CD4-positive, alpha-beta memory T cell (primary cell): ENCODE data around the gene NFATC2IP. TPM values are rescaled to one million over a fixed set of nuclear protein-coding genes. Genes with fewer than 3 reads are reported as not detected.
A peak's percentile ranks its signal among the peaks of the same experiment; 100 is the strongest.
"Not testable (repeated sequence)": the region's sequence is repeated elsewhere in the genome, so short reads cannot be mapped to it uniquely, and the experiment has no call there.

Experiments
- CTCF ChIA-PET: fragments of 350-600 bp; sonication (Branson Sonifier 250); formaldehyde crosslinking; loops from one replicate; lab custom pipeline; 2021; ENCODE audit warnings: inconsistent platforms; ENCODE audit not compliant: partially characterized antibody; lab: Charles Lee
- POLR2A ChIA-PET: fragments of 350-600 bp; sonication (Branson Sonifier 250); formaldehyde crosslinking; loops from one replicate; lab custom pipeline; 2021; ENCODE audit not compliant: partially characterized antibody; lab: Charles Lee
- DNase-seq, 5 donors: peaks; one replicate each; pipeline versions ENCODE4 v3.0.0 to v3.0.0-alpha.2; 2020 to 2022; ENCODE audit warnings: mixed read lengths in 1 of 5
- H3K27ac ChIP-seq: one replicate; pipeline ENCODE4 v1.7.0; 2013; ENCODE audit warnings: low read depth, low read length
- H3K27me3 ChIP-seq: 2 replicates; pipeline ENCODE4 v1.7.0; 2013; ENCODE audit warnings: mild to moderate bottlenecking, low read length, moderate library complexity; ENCODE audit not compliant: insufficient read depth
- H3K36me3 ChIP-seq: 2 replicates; pipeline ENCODE4 v1.7.0; 2013; ENCODE audit warnings: mild to moderate bottlenecking, low read length, moderate library complexity; ENCODE audit not compliant: insufficient read depth
- H3K4me1 ChIP-seq: 2 replicates; pipeline ENCODE4 v1.7.0; 2013; ENCODE audit warnings: mild to moderate bottlenecking, low read length, moderate library complexity; ENCODE audit not compliant: insufficient read depth
- H3K4me3 ChIP-seq, 2 donors: one replicate each; pipeline ENCODE4 v1.7.0; 2013; ENCODE audit warnings: low read length in 2 of 2, mild to moderate bottlenecking in 1 of 2
- H3K9me3 ChIP-seq, 2 donors: one replicate each; pipeline ENCODE4 v1.7.0; 2013; ENCODE audit warnings: low read length in 2 of 2, control low read depth in 1 of 2; ENCODE audit not compliant: control insufficient read depth in 1 of 2
- H3K27ac Mint-ChIP-seq, 7 donors: one replicate each; pipeline ENCODE4 v1.8.0; 2020 to 2021; ENCODE audit warnings: mixed read lengths in 7 of 7, mild to moderate bottlenecking in 6 of 7, inconsistent platforms in 3 of 7, moderate library complexity in 3 of 7
- H3K27me3 Mint-ChIP-seq, 2 donors: one replicate each; pipeline ENCODE4 v1.8.0; 2020 to 2021; ENCODE audit warnings: mixed read lengths in 2 of 2
- H3K36me3 Mint-ChIP-seq, 2 donors: one replicate each; pipeline ENCODE4 v1.8.0; 2020 to 2021; ENCODE audit warnings: mixed read lengths in 2 of 2, inconsistent platforms in 1 of 2, mild to moderate bottlenecking in 1 of 2
- H3K4me1 Mint-ChIP-seq, 4 donors: one replicate each; pipeline ENCODE4 v1.8.0; 2020 to 2021; ENCODE audit warnings: mixed read lengths in 4 of 4, mild to moderate bottlenecking in 1 of 4
- H3K4me3 Mint-ChIP-seq, 8 donors: one replicate each; pipeline ENCODE4 v1.8.0; 2020 to 2021; ENCODE audit warnings: mixed read lengths in 8 of 8, mild to moderate bottlenecking in 7 of 8, moderate library complexity in 6 of 8, inconsistent platforms in 3 of 8
- H3K9me3 Mint-ChIP-seq, 8 donors: one replicate each; pipeline ENCODE4 v1.8.0; 2020 to 2021; ENCODE audit warnings: mixed read lengths in 8 of 8, mild to moderate bottlenecking in 5 of 8, inconsistent platforms in 3 of 8, moderate library complexity in 1 of 8
- intact Hi-C: fragments of 100-400 bp; cut with micrococcal nuclease; formaldehyde crosslinking; loops from one replicate; pipeline ENCODE4 v1.15.1; 2023
- polyA plus RNA-seq, 2 donors: library from polyadenylated mRNA; unstranded; fragments of 300-500 nt; fragmentation: Illumina TruSeq; gene quantifications; one replicate each; pipeline ENCODE4 v1.2.3, GENCODE V29; 2021
- total RNA-seq, 2 experiments: library from RNA; stranded (reverse); gene quantifications; one replicate each; pipeline ENCODE4 v1.2.3, GENCODE V29; 2021

NFATC2IP gene
- total and polyA plus RNA-seq, 4 experiments from 2014 or later, result 29.3 to 115 (median 67.4) TPM

DNA sequence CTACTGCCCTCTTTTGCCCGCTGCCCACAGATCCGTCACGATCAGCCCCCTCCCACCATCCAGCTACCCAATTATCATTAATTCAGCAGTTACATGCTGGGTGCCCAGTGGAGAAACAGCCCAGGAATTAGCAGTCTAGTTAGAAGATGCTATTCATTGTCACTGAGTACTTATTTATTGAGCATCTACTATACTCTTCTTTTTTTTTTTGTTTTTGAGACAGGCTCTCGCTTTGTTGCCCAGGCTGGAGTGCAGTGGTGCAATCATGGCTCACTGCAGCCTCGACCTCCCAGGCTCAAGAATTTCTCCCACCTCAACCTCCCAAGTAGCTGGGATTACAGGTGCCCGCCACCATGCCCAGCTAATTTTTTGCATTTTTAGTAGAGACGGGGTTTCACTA lies 10.9 kb upstream of the NFATC2IP start:
- H3K27ac ChIP-seq, H3K27me3 ChIP-seq, H3K36me3 Mint-ChIP-seq, H3K27me3 Mint-ChIP-seq, H3K9me3 Mint-ChIP-seq, intact Hi-C loops, H3K9me3 ChIP-seq, H3K36me3 ChIP-seq, H3K4me3 ChIP-seq, DNase-seq, POLR2A ChIA-PET, H3K4me3 Mint-ChIP-seq: not testable (repeated sequence)
- Mint-ChIP-seq H3K4me1 (peaks cover 10 to 13% (median 11%) of the 10 kb centered on the region in 4 donors), H3K27ac (peak overlapping the region in 1 of 7 donors; percentile 77)
- H3K4me1 ChIP-seq, result peaks cover 14% of the 10 kb centered on the region
- CTCF ChIA-PET, result interaction anchor here (0.7 kb wide), 1 partner anchor 8 kb away, joined by 3 read pairs; no protein-coding TSS in a partner anchor

DNA sequence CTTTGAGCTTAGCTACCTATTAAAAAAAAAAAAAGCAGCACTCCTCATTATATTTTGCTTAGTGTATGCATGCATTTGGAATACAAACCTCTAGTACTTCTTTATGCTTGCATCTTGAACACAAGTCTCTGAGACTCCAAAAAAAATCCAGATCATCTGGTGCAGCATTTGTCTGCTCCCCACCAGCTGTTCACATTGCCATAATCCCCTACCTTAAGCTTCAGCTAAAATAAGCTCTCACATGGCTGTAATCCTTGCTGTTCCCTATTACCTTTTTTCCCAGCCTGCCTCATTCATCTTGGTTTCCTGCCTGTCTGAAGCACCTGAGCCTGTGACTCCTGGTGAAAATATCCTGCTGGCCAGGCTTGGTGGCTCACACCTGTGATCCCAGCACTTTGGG lies 7.5 kb upstream of the NFATC2IP start:
- CTCF ChIA-PET, result interaction anchor here (0.7 to 5.4 kb wide), 4 partner anchors 34 to 756 kb away, joined by 3 to 65 read pairs (median 3); no protein-coding TSS in a partner anchor
- Mint-ChIP-seq H3K4me1 (peaks cover 6 to 9% (median 7%) of the 10 kb centered on the region in 4 donors), H3K36me3 (no peaks in the 10 kb centered on the region), H3K27ac (peak overlapping the region in 1 of 7 donors; percentile 53), H3K9me3 (peaks cover 0 to 2% (median 0%) of the 10 kb centered on the region in 8 donors), H3K27me3 (no peaks in the 10 kb centered on the region), H3K4me3 (no peak overlapping the region)
- Histone ChIP-seq H3K27me3 (no peaks in the 10 kb centered on the region), H3K4me3 (no peak overlapping the region), H3K27ac (no peak overlapping the region), H3K9me3 (no peaks in the 10 kb centered on the region), H3K4me1 (peaks cover 9% of the 10 kb centered on the region), H3K36me3 (no peaks in the 10 kb centered on the region)
- intact Hi-C loops, result no loop called here
- no peak for DNase-seq
- POLR2A ChIA-PET, result no interaction called here

GRCh38 chr16:28946681-28947080 lies 4.1 kb upstream of the NFATC2IP start:
- Mint-ChIP-seq H3K4me1 (peaks cover 13 to 21% (median 17%) of the 10 kb centered on the region in 4 donors), H3K9me3 (peaks cover 0 to 2% (median 0%) of the 10 kb centered on the region in 8 donors), H3K36me3 (peaks cover 0 to 4% of the 10 kb centered on the region in 2 donors), H3K4me3 (no peak overlapping the region), H3K27ac (no peak overlapping the region), H3K27me3 (no peaks in the 10 kb centered on the region)
- CTCF ChIA-PET, result interaction anchor here (1.0 to 1.4 kb wide), 3 partner anchors 7 to 32 kb away, joined by 3 read pairs; no protein-coding TSS in a partner anchor
- Histone ChIP-seq H3K4me1 (peaks cover 13% of the 10 kb centered on the region), H3K27me3 (no peaks in the 10 kb centered on the region), H3K27ac (no peak overlapping the region), H3K4me3 (no peak overlapping the region), H3K9me3 (no peaks in the 10 kb centered on the region), H3K36me3 (no peaks in the 10 kb centered on the region)
- POLR2A ChIA-PET, result no interaction called here
- intact Hi-C loops, result no loop called here
- DNase-seq, result no peak

GRCh38 chr16:28951410-28951943 lies 740 bp downstream of the NFATC2IP start:
- H3K36me3 Mint-ChIP-seq, result peaks cover 7 to 27% of the 10 kb centered on the region in 2 donors

DNA sequence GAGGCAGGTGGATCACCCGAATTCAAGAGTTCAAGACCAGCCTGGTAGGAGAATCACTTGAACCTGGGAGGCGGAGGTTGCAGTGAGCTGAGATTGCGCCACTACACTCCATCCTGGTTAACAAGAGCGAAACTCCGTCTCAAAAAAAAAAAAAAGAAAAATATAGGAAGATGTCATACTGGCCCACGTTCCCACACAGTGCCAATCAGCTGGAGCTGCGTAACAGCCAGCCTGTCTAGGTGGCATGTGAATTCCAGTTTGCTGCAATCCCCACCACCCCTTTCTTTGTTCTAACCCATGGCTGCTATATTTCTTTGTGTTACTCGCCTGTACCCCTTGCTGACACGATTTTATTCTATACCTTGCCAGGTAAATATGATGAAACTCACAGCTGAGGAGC lies 7.5 kb downstream of the NFATC2IP start:
- Histone ChIP-seq H3K4me1 (peaks cover 7% of the 10 kb centered on the region), H3K27me3 (no peaks in the 10 kb centered on the region), H3K36me3 (peaks cover 72% of the 10 kb centered on the region), H3K9me3 (no peaks in the 10 kb centered on the region), H3K4me3 (no peak overlapping the region), H3K27ac (no peak overlapping the region)
- ChIA-PET CTCF (interaction anchor here (1.2 to 1.4 kb wide), 3 partner anchors 13 to 20 kb away, joined by 3 to 4 read pairs (median 3); no protein-coding TSS in a partner anchor), POLR2A (interaction anchor here (0.6 kb wide), 1 partner anchor 16 kb away, joined by 4 read pairs; no protein-coding TSS in a partner anchor)
- Mint-ChIP-seq H3K27ac (peak overlapping the region in 2 of 7 donors; percentile 41 to 66), H3K27me3 (no peaks in the 10 kb centered on the region), H3K4me1 (peaks cover 2 to 12% (median 10%) of the 10 kb centered on the region in 4 donors), H3K4me3 (no peak overlapping the region), H3K36me3 (peaks cover 24 to 66% of the 10 kb centered on the region in 2 donors), H3K9me3 (no peaks in the 10 kb centered on the region)
- no peak for DNase-seq
- intact Hi-C loops, result no loop called here

More at GRCh38 chr16:28951410-28951943, 740 bp downstream of the NFATC2IP start:
- peaks cover 12 to 38% (median 27%) of the 10 kb centered on the region in 4 donors for H3K4me1 Mint-ChIP-seq
- no peaks in the 10 kb centered on the region for H3K9me3 ChIP-seq
- ChIA-PET POLR2A (interaction anchor here (0.7 to 2.8 kb wide), 8 partner anchors 22 to 123 kb away, joined by 3 to 19 read pairs (median 4); partner anchors contain the start of gene RABEP2), CTCF (interaction anchor here (0.7 to 1.5 kb wide), 2 partner anchors 22 to 26 kb away, joined by 3 to 4 read pairs; no protein-coding TSS in a partner anchor)
- H3K27me3 Mint-ChIP-seq, result no peaks in the 10 kb centered on the region
- peak overlapping the region; percentile 12 to 66 for H3K4me3 ChIP-seq
- H3K36me3 ChIP-seq, result peaks cover 28% of the 10 kb centered on the region
- no peak for DNase-seq
- H3K4me3 Mint-ChIP-seq, result peak overlapping the region; percentile 89 to 99 (median 96)
- H3K4me1 ChIP-seq, result peaks cover 25% of the 10 kb centered on the region
- peak overlapping the region; percentile 66 to 92 (median 90) for H3K27ac Mint-ChIP-seq
- no peaks in the 10 kb centered on the region for H3K9me3 Mint-ChIP-seq
- peak overlapping the region; percentile 70 for H3K27ac ChIP-seq
- intact Hi-C loops, result loop anchor here (2.0 kb wide), 1 partner anchor 33 kb away; the partner anchor contains the start of gene LAT
- no peaks in the 10 kb centered on the region for H3K27me3 ChIP-seq

- no peak overlapping the region for H3K27ac ChIP-seq
- H3K4me3 Mint-ChIP-seq, result no peak overlapping the region
- H3K27me3 ChIP-seq, result no peaks in the 10 kb centered on the region
- H3K36me3 ChIP-seq, result peaks cover 76% of the 10 kb centered on the region
- POLR2A ChIA-PET, result interaction anchor here (0.6 kb wide), 1 partner anchor 15 kb away, joined by 4 read pairs; no protein-coding TSS in a partner anchor
- peaks cover 28 to 69% of the 10 kb centered on the region in 2 donors for H3K36me3 Mint-ChIP-seq
- CTCF ChIA-PET, result interaction anchor here (1.2 to 1.4 kb wide), 3 partner anchors 14 to 19 kb away, joined by 3 to 4 read pairs (median 3); no protein-coding TSS in a partner anchor
- H3K9me3 Mint-ChIP-seq, result no peaks in the 10 kb centered on the region
- no peak for DNase-seq
- H3K4me1 ChIP-seq, result peaks cover 2% of the 10 kb centered on the region
- no peak overlapping the region for H3K4me3 ChIP-seq
- H3K27me3 Mint-ChIP-seq, result no peaks in the 10 kb centered on the region
- H3K9me3 ChIP-seq, result no peaks in the 10 kb centered on the region
- peak overlapping the region in 1 of 7 donors; percentile 41 for H3K27ac Mint-ChIP-seq
- intact Hi-C loops, result no loop called here
- H3K4me1 Mint-ChIP-seq, result peaks cover 2 to 8% (median 5%) of the 10 kb centered on the region in 4 donors
These were observed 8.1 kb downstream of the NFATC2IP start for GRCh38 chr16:28958836-28959235.

DNA sequence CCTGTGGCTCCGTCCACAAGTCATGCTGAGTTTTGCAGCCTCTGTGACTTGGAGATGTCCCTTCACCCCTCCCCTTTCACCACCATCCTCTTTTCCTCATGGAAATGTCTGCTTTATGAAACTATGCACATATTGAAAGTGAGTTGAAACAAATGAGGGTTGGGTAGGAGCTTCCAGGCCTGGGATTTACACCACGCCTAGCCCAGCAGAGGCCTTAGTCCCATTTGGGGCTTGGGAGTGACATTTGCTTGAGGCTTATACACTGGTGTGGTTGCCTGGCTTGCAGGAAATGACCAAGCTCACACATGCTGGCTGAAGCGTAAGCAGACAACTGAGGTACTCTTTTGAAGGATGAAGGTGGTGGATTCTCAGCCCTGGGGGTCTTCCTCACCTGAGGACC lies 13.3 kb downstream of the NFATC2IP start:
- intact Hi-C loops, result no loop called here
- peaks cover 46% of the 10 kb centered on the region for H3K36me3 ChIP-seq
- Mint-ChIP-seq H3K9me3 (no peaks in the 10 kb centered on the region), H3K4me3 (no peak overlapping the region), H3K27me3 (no peaks in the 10 kb centered on the region), H3K27ac (no peak overlapping the region), H3K36me3 (peaks cover 27 to 62% of the 10 kb centered on the region in 2 donors), H3K4me1 (peaks cover 0 to 5% (median under 1%) of the 10 kb centered on the region in 4 donors)
- H3K4me3 ChIP-seq, result no peak overlapping the region
- H3K27me3 ChIP-seq, result no peaks in the 10 kb centered on the region
- H3K9me3 ChIP-seq, result no peaks in the 10 kb centered on the region
- no peak for DNase-seq
- H3K4me1 ChIP-seq, result no peaks in the 10 kb centered on the region
- H3K27ac ChIP-seq, result no peak overlapping the region
- ChIA-PET CTCF (interaction anchor here (1.0 to 1.2 kb wide), 2 partner anchors 10 to 14 kb away, joined by 4 to 5 read pairs; partner anchors contain the start of gene SPNS1), POLR2A (no interaction called here)
